ENCODE data around the gene MCOLN3. TPM values are rescaled to one million over a fixed set of nuclear protein-coding genes. Genes with fewer than 3 reads are reported as not detected.
A peak's percentile ranks its signal among the peaks of the same experiment; 100 is the strongest.

The MCOLN3 gene, protein sequence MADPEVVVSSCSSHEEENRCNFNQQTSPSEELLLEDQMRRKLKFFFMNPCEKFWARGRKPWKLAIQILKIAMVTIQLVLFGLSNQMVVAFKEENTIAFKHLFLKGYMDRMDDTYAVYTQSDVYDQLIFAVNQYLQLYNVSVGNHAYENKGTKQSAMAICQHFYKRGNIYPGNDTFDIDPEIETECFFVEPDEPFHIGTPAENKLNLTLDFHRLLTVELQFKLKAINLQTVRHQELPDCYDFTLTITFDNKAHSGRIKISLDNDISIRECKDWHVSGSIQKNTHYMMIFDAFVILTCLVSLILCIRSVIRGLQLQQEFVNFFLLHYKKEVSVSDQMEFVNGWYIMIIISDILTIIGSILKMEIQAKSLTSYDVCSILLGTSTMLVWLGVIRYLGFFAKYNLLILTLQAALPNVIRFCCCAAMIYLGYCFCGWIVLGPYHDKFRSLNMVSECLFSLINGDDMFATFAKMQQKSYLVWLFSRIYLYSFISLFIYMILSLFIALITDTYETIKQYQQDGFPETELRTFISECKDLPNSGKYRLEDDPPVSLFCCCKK
- polyA plus RNA-seq (ENCODE audit: insufficient read length in 3 of 3) = 1 to 10 TPM; 7.0 to 9.4 (median 7.5) TPM

DNA sequence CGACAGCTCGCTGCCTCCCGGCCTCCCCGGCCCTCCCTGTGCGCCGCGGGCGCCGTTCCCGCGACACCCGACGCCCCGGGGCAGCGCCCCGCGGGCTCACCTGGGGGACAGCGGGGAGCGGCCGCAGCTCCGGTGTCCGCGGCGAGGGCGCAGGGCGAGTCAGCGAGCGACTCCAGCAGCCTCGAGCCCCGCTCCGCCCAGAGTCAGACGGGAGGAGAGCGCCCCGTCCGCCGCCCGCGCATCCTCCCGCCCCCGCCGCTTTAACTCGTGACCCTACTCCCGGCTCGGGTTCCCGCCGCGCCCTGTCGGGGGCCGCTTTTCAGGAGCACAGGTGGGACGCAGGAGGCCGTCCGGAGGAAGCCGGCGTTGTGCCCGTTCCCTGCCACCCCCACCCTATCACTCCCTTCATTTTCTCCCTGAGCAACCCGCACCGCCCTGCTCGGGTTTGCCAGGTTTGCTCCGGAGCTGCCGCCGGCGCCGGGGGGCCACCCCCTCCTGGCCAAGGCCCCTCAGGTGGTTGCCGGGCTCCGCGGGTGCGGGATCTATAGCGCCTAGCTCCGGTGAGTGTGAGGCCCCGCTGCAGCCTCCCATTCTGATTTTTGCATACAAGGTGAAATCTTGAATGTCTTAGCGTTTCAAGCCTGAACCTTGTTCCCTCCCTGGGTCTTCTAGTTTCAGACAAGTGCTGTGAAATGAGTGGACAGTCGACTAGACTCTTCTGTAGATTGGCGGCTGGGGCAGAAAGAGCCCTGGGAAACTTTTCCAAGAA lies at the start of gene MCOLN3:
TSS of gene MCOLN3 (minus strand) at position 205 of the 769 bp plus-strand sequence. CDS start 3,140 bp downstream, outside the sequence.
- peak in 1 of 3 donors; percentile 15 for DNase-seq (ENCODE audit: low read depth in 3 of 3, low spot score in 2 of 3)

DNA sequence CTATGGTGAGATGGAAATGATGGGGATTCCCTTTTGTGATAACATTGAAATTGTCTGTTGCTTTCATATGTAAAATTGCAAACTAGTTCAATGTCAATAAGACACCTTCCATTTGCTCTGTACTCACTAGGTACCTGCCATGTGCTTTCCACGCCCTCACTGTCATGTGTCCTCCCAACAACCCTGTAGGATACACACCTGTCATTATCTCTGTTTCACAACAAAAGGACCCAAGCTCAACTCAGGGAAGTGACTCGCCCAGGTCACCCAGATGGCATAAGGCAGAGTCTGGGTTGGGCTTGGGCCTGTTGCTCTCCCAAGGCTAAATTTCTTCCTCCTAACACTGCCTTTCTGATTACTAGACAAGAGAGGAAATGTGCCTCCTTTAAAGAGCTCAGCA lies 45.3 kb upstream of the MCOLN3 start:
- DNase-seq (ENCODE audit: low read depth in 3 of 3, low spot score in 2 of 3) = no peak

DNA sequence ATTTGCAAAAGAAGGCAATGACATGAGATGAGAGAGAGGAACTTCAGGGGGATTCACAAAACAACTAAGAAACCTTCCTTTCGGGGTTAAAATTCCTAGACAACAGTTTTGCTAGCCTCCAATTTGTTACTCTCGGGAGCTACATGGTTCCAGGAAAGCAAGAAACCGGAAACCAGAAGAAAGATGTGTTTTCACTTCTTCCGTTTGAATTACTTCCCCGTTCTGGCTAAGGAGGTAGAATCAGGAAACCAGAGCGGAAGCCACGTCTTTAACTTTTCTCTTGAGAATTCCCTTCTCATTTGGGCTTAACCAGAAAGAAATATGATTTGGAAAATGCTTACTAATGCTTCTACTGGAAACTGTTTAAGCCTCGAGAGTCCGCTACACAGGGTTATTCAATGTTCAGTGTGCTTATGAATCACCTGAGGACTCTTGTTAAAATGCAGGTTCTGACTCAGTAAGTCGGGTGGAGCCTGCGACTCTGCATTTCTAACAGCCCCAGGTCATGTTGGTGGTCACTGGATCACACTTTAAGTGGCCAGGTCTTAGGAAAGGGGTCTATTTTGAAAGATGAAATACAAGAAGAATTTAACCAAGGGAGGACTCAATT lies 43.5 kb upstream of the MCOLN3 start:
- no peak for DNase-seq (ENCODE audit: low read depth in 3 of 3, low spot score in 2 of 3)

DNA sequence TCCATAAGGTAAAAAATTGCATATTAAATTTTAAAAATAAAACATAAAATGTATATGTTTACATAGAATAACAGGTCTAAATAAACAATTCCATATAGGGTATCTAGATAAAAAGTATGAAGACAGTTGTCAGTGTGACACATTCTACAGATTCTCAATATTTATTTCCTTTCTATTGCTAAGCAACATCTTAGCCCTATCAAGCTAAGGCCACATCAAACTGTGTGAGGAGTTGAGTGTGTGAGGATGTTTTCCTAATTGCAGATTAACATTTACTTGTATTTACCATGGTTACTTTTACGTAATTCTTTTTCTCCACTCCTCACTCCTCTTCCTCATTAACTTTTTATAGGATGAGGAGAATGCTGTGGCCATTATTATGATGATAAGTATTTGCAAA lies 41.9 kb upstream of the MCOLN3 start:
- DNase-seq (ENCODE audit: low read depth in 3 of 3, low spot score in 2 of 3) = no peak

DNA sequence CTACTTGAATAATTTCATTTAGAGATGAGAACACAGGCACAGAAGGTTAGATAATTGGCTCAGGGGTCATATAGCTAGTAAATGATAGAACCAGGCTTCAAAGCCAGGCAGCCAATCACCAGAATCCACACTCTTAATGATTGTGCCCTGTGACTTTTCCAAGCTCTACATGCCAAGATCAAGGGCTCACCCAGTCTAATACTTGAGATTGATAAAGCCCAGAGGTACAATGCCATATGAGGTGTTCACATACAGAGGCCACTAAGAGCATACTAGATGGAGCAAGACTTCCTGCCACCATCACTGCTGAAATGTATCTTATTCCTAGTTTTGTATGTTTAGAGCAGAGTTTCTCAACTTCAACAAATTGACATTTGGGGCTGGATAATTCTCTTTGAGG lies 40.9 kb upstream of the MCOLN3 start:
- DNase-seq (ENCODE audit: low read depth in 3 of 3, low spot score in 2 of 3) = no peak

DNA sequence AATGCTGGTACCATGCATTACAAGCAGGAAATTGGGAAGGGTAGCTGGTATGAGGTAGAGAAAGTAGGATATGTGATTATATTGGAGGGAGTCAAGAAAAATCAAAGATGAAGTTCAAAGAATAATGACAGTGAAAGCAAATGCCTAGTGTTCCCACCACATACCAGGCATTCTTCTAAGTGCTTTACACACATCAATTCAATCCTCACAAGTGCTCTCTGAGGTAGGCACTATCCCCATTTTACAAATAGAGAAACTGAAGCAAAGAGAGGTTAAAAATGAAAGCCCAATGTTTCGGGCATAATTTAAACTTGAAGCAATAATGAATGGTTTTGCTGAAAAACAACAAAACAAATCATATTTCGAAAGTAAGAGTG lies 40.1 kb upstream of the MCOLN3 start:
- no peak for DNase-seq (ENCODE audit: low read depth in 3 of 3, low spot score in 2 of 3)

DNA sequence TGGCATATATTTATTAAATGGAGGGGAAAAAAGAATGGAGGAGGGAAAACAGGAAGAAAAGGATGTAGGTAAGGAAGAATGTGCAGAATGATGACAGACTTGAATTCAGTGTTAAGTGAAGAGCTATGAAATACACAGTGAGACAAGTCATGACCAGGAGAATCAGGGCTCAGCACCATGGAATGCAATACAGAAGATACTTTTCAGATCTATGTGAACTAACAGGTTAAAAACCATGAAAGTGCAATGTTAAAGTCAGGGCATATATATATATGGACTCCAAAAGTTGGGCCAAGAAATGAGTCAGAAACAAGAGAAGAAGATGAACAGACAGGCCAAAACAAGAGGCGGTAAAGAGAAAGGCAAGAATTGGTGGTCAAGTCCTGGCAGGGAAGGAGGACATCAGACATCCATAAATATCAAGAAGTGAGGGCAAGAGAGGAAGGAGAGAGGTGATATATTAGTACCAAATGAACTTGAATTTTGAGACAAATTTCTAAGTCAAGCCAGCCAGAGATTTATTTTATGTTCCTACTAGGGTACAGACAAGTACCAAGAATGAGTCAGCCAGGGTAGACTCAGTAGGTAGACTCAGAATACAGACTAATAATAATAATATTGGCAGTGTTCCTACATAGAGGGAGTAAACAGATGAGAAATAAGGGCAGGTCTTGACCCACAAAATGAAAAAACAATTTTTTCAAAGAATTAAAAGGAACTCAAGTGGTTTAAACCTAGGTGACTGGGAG lies 39.5 kb upstream of the MCOLN3 start:
- DNase-seq (ENCODE audit: low read depth in 3 of 3, low spot score in 2 of 3) = no peak

DNA sequence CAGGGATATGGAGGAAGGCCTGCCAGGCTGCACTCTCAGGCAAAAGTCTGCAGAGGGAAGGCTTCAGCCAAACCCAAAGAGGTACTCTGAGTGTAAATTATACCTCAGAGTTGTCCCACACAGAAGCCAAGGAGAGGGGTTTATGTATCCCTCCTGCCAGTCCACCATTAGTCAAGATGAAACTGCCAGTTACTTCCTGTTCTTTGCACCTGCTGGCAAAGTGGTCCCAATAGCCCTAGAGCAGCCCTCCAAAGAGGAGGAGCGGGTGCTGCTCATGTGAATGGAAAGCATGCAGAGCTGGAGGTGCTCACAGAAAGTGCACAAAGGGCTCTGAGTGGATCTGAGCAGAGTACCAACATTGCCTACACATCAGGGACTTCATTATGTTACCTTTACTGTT lies 37.1 kb upstream of the MCOLN3 start:
- no peak for DNase-seq (ENCODE audit: low read depth in 3 of 3, low spot score in 2 of 3)

DNA sequence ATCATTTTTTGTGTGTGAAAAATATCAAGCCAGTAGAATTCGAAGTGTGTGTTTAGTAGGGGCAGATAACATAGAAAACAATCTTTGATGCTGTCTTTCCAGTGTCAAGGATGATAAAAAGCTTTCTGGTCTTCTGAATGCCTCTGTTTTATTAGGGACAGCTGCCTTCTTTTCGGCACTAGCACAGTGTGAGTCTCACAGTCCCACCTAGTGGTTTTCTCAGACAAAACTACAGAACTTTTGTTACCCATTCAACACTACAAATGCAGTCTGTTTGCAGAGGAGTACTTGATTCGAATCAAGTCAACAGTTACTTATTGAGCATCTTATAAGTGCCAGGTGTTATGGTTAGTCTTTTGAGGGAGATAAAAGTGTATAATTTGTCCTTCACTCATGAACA lies 30.6 kb upstream of the MCOLN3 start:
- no peak for DNase-seq (ENCODE audit: low read depth in 3 of 3, low spot score in 2 of 3)

DNA sequence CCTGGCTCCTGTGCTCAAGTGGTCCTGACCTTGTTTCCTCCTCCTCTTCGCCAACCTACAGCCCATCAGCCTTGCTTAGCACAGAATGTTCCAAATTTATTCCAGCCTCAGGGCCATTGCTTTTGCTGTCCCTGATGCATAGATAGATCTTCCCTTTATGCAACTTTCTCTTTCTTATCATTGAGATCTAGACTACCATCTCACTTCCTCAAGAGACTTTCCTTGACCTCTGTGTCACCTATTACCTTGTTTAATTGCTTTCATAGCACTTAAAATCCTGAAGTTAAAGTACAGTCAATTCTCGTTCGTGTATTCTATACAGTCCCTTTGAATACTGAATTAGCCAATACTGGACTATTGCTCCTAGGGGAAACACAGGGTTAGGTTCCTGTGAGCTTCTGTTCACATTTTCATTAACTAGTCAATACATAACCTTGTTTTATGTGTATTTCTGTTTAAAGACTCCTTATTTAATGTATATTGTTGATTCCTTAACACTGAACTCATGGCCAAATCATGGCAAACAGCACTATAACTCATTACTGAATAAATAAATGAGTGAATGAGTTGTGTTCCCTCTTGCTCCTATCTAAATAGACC lies 26.2 kb upstream of the MCOLN3 start:
- DNase-seq (ENCODE audit: low read depth in 3 of 3, low spot score in 2 of 3) = no peak

DNA sequence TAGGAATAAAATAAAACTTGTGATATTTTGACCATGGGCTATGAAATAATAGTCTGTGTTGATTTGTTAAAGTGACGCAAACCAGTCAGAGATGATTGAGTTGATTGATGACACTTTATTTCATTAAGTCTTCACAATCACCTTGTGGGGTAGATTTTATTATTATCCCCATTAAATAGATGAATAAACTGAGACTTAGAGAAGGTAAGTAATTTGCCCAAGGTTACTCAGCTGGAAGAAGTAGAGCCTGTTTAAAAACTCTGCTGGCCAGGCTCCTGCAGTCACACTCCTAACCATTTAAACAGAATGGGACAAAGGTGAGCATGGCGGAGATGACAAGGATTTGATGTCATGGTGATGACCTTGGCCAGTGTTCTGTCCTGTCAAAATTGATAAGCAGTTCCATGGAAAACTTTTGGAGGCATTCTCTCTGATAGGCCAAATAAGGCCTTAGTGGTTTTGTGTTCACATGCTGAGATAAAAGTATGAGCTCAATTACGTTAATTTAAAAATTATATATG lies 22.7 kb upstream of the MCOLN3 start:
- DNase-seq (ENCODE audit: low read depth in 3 of 3, low spot score in 2 of 3) = no peak

DNA sequence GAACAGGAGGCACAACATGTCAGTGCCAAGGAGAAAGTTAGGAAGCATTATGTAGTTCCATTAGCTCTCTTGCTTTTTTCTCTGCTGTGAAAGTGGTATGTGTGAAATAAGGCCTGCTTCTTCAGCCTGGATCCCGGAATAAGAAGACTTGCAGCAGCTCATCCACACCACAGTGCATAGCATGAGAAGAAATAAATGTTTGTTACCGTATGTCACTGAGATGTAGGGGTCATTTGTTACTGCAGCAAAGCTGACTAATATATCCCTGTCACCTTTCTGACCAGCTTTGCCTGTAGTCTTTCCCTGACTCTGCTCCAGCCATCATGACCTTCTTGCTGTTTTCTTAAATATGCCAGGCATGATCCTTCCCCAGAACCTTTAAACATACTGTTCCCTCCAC lies 20.5 kb upstream of the MCOLN3 start:
- DNase-seq (ENCODE audit: low read depth in 3 of 3, low spot score in 2 of 3) = no peak

DNA sequence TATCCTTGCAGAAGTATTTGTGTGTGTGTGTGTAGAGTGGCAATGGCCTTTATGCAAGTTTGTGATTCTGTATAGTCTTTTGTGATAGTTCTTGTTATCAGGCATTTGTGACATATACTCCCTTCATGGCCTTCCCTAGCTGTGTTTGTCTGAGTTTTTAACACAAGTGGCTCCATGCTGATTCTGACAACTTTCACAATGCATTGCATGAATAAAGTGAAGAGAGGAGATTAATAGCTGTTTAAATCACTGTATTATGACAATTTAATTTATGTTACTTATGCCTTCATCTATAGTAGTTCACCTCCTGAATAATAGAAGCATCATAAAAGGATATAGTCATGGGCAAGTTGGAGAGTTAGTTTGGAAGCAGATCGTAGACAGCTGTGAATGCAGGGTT lies 17.2 kb upstream of the MCOLN3 start:
- no peak for DNase-seq (ENCODE audit: low read depth in 3 of 3, low spot score in 2 of 3)

DNA sequence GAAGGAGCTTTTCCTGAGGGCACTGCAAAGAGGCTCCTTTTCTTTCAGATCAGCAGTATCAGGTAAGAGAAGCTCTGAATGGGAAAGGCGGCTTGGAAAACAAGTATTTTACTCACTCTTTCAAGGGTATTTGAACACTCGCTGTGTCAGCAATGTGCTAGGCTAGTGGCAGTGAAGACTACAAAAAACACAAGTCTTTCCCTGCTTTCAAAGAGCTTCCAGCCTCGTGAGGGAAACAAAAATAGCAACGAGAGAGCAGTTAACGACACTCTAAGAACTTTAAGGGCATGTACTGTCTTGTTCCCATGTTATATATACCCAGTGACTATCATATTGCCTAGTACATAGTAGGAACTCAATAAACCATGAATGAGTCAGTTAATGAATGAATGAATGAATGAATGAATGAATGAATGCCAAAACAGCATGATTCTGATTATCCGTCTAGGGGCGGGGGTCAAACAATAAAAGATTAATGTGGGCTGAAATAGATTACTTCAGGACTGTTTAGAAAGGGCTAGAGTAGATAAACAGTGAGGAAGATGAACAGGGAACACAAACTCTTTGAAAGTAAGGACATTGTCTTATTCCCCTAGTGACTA lies 14.2 kb upstream of the MCOLN3 start:
- no peak for DNase-seq (ENCODE audit: low read depth in 3 of 3, low spot score in 2 of 3)

DNA sequence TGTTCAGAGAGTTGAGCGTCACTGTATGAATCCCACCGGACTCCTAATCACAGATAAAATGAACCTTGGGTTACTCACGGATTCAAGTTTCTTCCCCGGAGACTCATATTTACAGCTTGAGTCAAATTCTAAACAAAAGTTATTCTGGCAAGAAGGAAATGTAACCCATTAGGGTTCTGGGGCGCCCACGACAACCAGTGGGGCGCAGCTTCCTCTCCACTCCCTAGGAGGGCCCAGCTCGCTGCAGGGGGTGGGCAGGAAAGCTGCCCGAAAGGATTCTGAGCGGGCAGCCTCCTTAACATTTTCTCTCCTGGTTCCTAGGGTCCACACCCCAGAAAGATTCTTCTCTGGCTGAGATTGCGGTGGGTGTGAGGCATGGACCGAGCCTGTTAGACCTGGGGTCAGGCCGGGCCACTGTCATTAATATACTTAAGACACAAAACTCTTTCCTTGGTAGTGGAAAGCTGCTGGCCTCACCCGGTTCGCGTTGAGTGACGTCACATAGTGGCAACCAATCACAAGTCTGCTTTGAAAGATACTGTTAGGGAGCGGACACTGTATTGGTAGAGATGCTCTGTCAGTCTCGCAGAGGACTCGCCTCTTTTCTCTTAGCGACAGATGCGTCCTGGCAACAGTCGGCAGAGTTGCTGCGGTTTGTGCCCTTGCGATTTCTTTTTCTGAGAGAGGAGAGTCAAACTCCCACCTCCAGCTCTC lies 13.6 kb upstream of the MCOLN3 start:
- peak; percentile 93 to 99 (median 98) for DNase-seq (ENCODE audit: low read depth in 3 of 3, low spot score in 2 of 3)

DNA sequence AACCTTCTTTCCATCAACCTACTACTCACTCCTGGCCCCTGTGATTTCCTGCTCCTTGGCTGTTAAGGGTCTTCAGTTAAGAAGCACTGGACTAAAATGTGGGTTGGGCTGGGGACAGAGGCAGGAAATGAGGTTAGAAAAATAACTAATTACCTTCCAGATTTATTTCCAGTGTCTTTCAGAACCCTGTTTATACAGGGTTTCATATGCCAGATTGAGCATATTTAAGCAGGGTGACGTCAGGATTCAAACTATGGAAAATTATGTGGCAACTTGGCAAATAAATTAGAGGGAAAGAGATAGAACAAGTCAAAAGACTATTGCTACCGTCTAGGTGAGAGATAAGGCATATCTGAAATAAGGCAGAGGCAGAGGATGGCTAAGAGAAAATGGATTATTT lies 11.7 kb upstream of the MCOLN3 start:
- DNase-seq (ENCODE audit: low read depth in 3 of 3, low spot score in 2 of 3) = no peak

DNA sequence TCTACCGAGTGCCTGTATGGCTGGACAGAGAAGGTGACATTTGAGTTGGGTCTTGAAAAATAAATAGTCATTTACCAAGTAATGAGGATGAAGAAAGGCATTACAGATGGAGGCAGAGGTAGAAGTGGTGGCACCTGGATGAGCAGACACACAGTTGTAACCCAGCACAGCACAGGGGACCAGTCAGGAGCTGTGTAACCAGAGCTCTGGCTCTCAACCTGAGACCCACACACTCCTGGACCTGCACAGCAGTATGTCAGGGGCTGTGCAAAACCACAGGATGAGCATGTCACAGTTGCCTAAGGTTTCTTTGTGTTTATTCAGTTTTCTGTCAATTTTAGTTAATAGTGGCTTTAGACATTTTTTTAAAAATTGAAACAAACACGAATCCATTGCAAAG lies 11.3 kb upstream of the MCOLN3 start:
- DNase-seq (ENCODE audit: low read depth in 3 of 3, low spot score in 2 of 3) = no peak

DNA sequence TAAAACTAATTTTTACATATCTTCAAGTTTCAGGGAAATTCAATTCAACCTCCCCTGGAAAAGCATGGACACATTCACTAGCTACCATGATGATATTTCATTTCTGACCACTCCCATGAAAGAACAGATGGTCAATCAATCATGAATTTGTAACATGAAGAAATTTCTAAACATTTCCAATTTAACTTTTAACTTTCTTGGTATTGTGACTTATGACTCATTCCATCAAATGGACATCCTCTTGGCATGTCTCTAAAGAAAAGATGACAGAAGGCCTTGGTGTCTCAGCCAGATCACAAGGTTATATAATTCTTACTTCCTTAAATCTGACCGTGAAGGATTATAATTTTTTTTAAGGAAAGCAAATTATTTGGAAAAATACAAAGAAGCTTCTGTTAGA lies 10.5 kb upstream of the MCOLN3 start:
- DNase-seq (ENCODE audit: low read depth in 3 of 3, low spot score in 2 of 3) = no peak

DNA sequence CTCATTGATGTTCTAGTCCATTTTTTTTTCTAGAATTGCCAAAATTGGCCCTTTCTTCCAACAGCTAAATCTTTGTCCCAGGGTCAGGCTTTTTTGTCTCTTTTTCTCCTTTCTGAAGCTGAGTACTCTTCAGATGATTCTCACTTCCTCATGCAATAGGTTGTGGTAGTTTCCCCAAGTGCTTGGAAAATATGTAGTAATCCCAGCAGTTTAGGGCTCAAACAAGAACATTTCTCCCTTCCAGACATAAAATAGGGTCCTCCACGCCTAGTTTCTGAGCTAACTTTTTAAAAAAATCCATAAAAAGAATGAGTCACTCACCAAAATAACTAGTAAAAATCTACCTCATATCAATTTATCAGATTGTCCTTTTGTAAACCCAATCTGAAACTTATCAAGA lies 10.0 kb upstream of the MCOLN3 start:
- no peak for DNase-seq (ENCODE audit: low read depth in 3 of 3, low spot score in 2 of 3)
